Activated CD8-positive, alpha-beta memory T cell treated with anti-CD3 and anti-CD28 coated beads, Interleukin-2, amount 10 ng/mL, durations not matched to agents 7 days and 5 days (primary cell): ENCODE data around the gene HHATL. TPM values are rescaled to one million over a fixed set of nuclear protein-coding genes. Genes with fewer than 3 reads are reported as not detected.
A peak's percentile ranks its signal among the peaks of the same experiment; 100 is the strongest.

Experiments
- ATAC-seq: fragments of 150-1000 bp; cut with Tn5 transposase; one replicate; pipeline ENCODE4 v1.10.0; 2021; ENCODE audit warnings: moderate library complexity
- CTCF ChIA-PET: fragments of 350-600 bp; sonication (Branson Sonifier 250); formaldehyde crosslinking; loops from one replicate; lab custom pipeline; 2021; ENCODE audit warnings: antibody characterized with exemption; lab: Charles Lee
- DNase-seq: peaks from one replicate; pipeline ENCODE4 v3.0.0-alpha.2; 2020
- H3K27ac Mint-ChIP-seq: one replicate; pipeline ENCODE4 v1.8.0; 2021; ENCODE audit warnings: mild to moderate bottlenecking, mixed read lengths
- H3K27me3 Mint-ChIP-seq: one replicate; pipeline ENCODE4 v1.8.0; 2021; ENCODE audit warnings: mixed read lengths
- H3K36me3 Mint-ChIP-seq: one replicate; pipeline ENCODE4 v1.8.0; 2021; ENCODE audit warnings: mild to moderate bottlenecking, mixed read lengths
- H3K4me1 Mint-ChIP-seq: one replicate; pipeline ENCODE4 v1.8.0; 2021; ENCODE audit warnings: mixed read lengths
- H3K4me3 Mint-ChIP-seq: one replicate; pipeline ENCODE4 v1.8.0; 2021; ENCODE audit warnings: mild to moderate bottlenecking, moderate library complexity, mixed read lengths
- H3K9me3 Mint-ChIP-seq: one replicate; pipeline ENCODE4 v1.8.0; 2022; ENCODE audit warnings: low read depth, mixed read lengths
- total RNA-seq, 2 experiments: library from RNA; stranded (reverse); gene quantifications; one replicate each; pipeline ENCODE4 v1.2.3, GENCODE V29; 2021

The HHATL gene
- total RNA-seq, 2 experiments from 2014 or later = not detected

GRCh38 chr3:42672515-42672914 lies 30.1 kb downstream of the HHATL start:
- Mint-ChIP-seq H3K9me3 (peaks cover 2% of the 10 kb centered on the region), H3K4me1 (no peaks in the 10 kb centered on the region), H3K36me3 (no peaks in the 10 kb centered on the region), H3K27ac (no peak overlapping the region), H3K27me3 (peaks cover 3% of the 10 kb centered on the region), H3K4me3 (no peak overlapping the region)
- CTCF ChIA-PET = no interaction called here
- ATAC-seq = no peak
- DNase-seq = no peak

DNA sequence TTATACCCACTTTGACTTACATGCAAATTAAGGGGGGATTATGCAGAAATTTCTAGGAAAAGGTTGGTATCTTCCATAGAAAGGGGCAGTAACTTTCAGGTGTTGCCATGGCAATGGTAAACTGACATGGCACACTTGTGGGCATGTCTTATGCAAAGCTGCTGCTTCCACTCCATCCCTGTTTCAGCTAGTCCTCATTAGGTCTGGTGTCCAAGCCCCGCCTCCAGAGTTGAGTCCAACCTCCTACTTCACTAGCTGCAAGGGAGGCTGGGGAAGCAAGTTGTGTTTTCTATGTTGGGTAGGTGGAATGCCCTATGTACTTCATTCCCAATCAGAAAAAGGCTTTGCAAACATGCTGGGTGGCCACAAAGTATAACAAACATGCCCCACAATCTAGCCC lies 31.9 kb downstream of the HHATL start:
- peaks cover 3% of the 10 kb centered on the region for H3K27me3 Mint-ChIP-seq
- H3K36me3 Mint-ChIP-seq = no peaks in the 10 kb centered on the region
- H3K4me3 Mint-ChIP-seq = no peak overlapping the region
- no peak for DNase-seq
- CTCF ChIA-PET = no interaction called here
- no peak overlapping the region for H3K27ac Mint-ChIP-seq
- H3K9me3 Mint-ChIP-seq = no peaks in the 10 kb centered on the region
- no peaks in the 10 kb centered on the region for H3K4me1 Mint-ChIP-seq
- no peak for ATAC-seq

- no peak for DNase-seq
- H3K4me3 Mint-ChIP-seq = no peak overlapping the region
- peaks cover 3% of the 10 kb centered on the region for H3K27me3 Mint-ChIP-seq
- no peaks in the 10 kb centered on the region for H3K9me3 Mint-ChIP-seq
- no peaks in the 10 kb centered on the region for H3K4me1 Mint-ChIP-seq
- ATAC-seq = no peak
- no peaks in the 10 kb centered on the region for H3K36me3 Mint-ChIP-seq
- H3K27ac Mint-ChIP-seq = no peak overlapping the region
- CTCF ChIA-PET = no interaction called here
Observed at GRCh38 chr3:42670051-42670576, 32.5 kb downstream of the HHATL start.

DNA sequence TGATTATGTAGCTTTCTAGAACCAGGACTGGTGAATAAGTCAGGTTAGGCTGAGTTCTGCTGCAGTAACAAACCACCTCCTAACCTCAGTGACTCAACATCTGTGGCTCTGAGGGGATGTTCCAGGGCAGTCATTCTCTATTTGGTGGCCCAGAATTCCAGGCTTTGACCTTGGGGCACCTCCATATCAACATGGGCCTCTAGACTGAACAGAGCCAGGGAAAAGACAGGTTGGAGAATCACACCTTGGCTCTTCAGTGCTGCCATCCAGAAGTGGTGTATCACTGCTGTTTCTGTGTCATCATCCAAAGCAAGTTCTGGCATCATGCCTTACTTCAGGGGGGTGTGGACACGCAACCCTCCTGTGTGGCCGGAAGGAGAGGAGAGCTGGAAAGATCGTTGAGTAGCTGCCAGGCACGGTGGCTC lies 33.8 kb downstream of the HHATL start:
- ATAC-seq = no peak
- no peaks in the 10 kb centered on the region for H3K4me1 Mint-ChIP-seq
- DNase-seq = no peak
- H3K9me3 Mint-ChIP-seq = no peaks in the 10 kb centered on the region
- H3K36me3 Mint-ChIP-seq = no peaks in the 10 kb centered on the region
- H3K27me3 Mint-ChIP-seq = no peaks in the 10 kb centered on the region
- CTCF ChIA-PET = no interaction called here
- H3K27ac Mint-ChIP-seq = no peak overlapping the region
- H3K4me3 Mint-ChIP-seq = no peak overlapping the region

DNA sequence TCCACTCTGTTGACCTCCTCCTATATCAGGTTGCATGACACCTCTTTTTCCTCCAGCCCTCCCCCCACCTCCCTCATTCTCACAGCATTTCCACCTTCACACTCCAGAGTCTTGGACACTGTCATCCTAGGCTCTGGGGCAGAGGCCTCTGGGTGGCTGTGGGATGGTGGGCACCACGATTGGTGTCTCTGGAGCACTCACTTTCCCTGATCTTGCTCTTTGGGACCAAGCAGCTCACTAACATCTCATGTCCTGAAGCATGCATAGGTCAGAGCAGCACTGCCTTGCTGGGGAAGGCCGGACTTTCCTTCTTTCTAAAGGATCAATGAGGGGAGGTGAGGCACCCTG lies 34.2 kb downstream of the HHATL start:
- no peaks in the 10 kb centered on the region for H3K4me1 Mint-ChIP-seq
- DNase-seq (no peak), ATAC-seq (no peak)
- H3K4me3 Mint-ChIP-seq = no peak overlapping the region
- H3K27me3 Mint-ChIP-seq = no peaks in the 10 kb centered on the region
- CTCF ChIA-PET = no interaction called here
- H3K27ac Mint-ChIP-seq = no peak overlapping the region
- no peaks in the 10 kb centered on the region for H3K9me3 Mint-ChIP-seq
- H3K36me3 Mint-ChIP-seq = no peaks in the 10 kb centered on the region

DNA sequence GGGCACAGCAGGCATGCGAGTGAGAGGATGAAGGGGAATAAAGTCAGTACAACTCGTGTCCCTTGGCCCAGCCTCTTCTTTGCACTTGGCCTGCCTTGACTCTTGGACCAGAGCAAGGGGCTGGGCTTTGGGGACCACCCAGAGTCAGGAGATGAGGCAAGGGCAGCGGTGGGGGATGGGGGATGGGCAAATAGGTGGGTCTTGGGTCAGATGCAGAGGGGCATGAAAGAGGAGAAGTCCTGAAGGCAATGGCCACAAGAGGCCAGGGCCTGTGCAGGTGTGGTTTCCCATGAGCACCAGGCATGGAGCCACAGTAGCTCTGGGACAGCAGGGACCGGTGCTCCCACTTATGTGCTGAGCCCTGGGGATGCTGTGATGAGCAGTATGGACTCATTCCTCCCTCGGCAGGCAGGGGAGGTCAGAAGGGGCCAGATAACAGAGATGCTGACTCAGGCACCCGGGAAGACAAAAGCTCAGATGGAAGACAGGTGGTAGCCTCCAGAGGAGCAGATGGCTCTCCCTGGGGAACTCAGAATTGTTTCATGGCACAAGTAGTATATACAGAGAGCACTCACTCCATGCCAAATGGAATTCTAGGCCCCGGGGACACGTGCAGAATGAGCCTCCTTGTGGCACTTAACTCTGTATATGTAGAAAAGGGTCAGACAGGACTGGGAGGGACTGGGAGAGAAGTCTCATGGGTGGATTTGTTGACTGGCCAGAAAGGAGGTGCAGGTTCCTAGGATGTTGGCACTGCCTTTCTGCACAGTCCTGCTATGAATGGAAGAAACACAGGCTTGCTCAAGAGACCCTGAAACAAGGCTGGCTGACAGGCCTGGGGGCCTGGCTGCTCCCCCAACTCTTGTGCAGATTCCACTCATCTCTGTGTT lies 34.8 kb downstream of the HHATL start:
- ATAC-seq = no peak
- no peaks in the 10 kb centered on the region for H3K4me1 Mint-ChIP-seq
- no peaks in the 10 kb centered on the region for H3K36me3 Mint-ChIP-seq
- no peak overlapping the region for H3K4me3 Mint-ChIP-seq
- peak; percentile 35 for DNase-seq
- CTCF ChIA-PET = no interaction called here
- H3K27ac Mint-ChIP-seq = no peak overlapping the region
- no peaks in the 10 kb centered on the region for H3K27me3 Mint-ChIP-seq
- H3K9me3 Mint-ChIP-seq = no peaks in the 10 kb centered on the region

DNA sequence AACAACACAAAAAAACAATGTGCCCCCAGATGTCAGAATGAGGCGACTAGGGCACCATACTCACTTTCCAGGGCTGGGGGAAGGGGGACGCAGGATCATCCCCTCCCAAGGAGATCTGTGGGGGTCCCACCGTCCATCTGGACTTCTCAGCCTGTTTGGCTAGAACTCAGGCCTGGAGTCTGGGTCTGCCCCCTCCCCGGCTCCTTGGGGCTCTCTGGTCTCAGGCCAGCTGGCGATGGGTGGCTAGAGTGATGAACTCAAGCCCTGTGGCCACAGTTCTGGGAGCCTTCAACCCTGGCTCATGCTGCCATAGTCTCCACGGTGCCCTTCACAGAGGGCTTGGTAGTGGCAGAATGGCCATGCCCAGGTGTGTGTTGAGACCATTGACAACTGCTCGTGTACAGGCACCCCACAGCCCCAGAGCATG lies 35.5 kb downstream of the HHATL start:
- H3K4me1 Mint-ChIP-seq = no peaks in the 10 kb centered on the region
- no peaks in the 10 kb centered on the region for H3K9me3 Mint-ChIP-seq
- H3K36me3 Mint-ChIP-seq = no peaks in the 10 kb centered on the region
- H3K27ac Mint-ChIP-seq = no peak overlapping the region
- DNase-seq (peak; percentile 15), ATAC-seq (no peak)
- no peaks in the 10 kb centered on the region for H3K27me3 Mint-ChIP-seq
- no peak overlapping the region for H3K4me3 Mint-ChIP-seq
- CTCF ChIA-PET = no interaction called here

DNA sequence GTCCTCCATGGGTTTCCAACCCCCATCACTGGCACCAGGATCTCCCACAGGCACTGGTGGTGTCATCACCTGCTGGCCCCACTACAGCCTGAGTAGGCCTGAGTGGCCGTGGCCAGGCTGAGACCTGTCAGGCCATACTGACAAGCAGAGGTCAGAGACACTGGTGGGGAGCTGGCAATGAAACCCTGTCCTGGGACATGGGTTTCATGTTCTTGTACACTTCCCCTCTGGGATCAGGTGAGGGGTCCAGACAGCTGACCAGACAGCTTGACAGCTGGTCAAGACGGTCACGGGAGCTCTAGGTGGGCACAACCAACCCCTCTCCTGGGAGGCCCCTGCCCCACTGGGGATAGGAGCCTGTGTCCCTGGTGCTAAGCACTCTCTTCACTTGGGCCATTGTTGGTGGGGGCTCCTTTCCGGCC lies 36.0 kb downstream of the HHATL start:
- H3K27ac Mint-ChIP-seq = no peak overlapping the region
- no peaks in the 10 kb centered on the region for H3K36me3 Mint-ChIP-seq
- no peak overlapping the region for H3K4me3 Mint-ChIP-seq
- no peaks in the 10 kb centered on the region for H3K9me3 Mint-ChIP-seq
- H3K4me1 Mint-ChIP-seq = no peaks in the 10 kb centered on the region
- DNase-seq (peak; percentile 31), ATAC-seq (no peak)
- H3K27me3 Mint-ChIP-seq = no peaks in the 10 kb centered on the region
- CTCF ChIA-PET = no interaction called here

DNA sequence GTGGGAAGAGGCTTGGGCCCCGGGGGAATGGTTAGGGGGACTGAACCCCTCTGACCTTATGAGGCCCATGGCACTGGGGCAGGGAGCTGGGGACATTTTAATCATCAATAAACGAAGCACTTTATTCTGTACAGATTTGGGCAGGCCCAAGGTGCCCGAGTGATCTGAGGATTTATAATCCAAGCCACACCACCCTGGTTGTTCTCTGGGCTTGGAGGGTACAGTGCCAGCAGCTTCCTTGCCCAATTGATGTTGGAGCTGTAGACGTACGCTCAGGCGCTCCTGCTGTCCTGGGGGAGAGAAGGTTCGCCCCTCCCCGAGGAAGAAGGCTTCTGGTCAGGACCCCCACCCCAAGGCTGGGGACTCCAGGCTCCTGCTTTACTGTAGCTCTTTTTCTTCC lies 36.6 kb downstream of the HHATL start:
- Mint-ChIP-seq H3K4me3 (no peak overlapping the region), H3K27ac (no peak overlapping the region), H3K36me3 (no peaks in the 10 kb centered on the region), H3K4me1 (no peaks in the 10 kb centered on the region), H3K9me3 (no peaks in the 10 kb centered on the region), H3K27me3 (no peaks in the 10 kb centered on the region)
- DNase-seq (peak; percentile 34), ATAC-seq (no peak)
- CTCF ChIA-PET = no interaction called here

GRCh38 chr3:42665050-42665878 lies 37.3 kb downstream of the HHATL start:
- Mint-ChIP-seq H3K27ac (no peak overlapping the region), H3K9me3 (no peaks in the 10 kb centered on the region), H3K4me3 (no peak overlapping the region), H3K4me1 (no peaks in the 10 kb centered on the region), H3K36me3 (no peaks in the 10 kb centered on the region), H3K27me3 (no peaks in the 10 kb centered on the region)
- ATAC-seq (no peak), DNase-seq (peak; percentile 19)
- CTCF ChIA-PET = no interaction called here

GRCh38 chr3:42664438-42664803 lies 38.2 kb downstream of the HHATL start:
- H3K27ac Mint-ChIP-seq = no peak overlapping the region
- CTCF ChIA-PET = interaction anchor here (1.0 kb wide), 1 partner anchor 33 kb away, joined by 3 read pairs; no protein-coding TSS in a partner anchor
- DNase-seq = no peak

DNA sequence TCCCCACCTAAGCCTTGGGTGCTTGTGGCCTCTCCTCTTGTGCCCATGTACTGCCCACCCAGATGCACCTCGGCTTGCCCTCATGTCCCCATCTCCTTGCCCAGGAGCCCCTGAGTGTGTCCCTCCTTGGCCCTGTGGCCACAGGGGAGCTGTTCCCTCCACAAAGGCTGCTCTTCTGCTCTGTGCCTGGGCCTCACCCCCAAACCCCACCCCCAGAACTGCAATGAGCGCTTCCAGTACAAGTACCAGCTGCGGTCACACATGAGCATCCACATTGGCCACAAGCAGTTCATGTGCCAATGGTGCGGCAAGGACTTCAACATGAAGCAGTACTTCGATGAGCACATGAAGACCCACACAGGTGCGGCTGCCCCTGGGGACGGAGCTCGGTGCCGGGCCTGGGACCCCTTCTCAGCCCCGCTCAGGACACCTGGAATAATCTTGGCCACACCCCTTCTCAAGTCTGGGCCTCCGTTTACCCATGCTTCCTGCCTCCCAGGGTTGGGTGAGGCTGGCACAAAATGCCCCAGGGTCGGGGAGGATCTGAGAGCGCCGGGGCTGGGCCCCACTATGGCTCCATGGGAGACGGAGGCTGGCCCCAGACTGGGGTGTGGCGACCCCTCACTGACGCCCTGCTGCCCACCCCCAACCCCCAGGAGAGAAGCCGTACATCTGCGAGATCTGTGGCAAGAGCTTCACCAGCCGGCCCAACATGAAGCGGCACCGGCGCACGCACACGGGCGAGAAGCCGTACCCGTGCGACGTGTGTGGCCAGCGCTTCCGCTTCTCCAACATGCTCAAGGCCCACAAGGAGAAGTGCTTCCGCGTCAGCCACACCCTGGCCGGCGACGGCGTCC lies 38.8 kb downstream of the HHATL start:
- CTCF ChIA-PET = interaction anchor here (1.0 to 3.7 kb wide), 2 partner anchors 34 to 82 kb away, joined by 3 to 15 read pairs; no protein-coding TSS in a partner anchor
- H3K27ac Mint-ChIP-seq = no peak overlapping the region
- no peaks in the 10 kb centered on the region for H3K36me3 Mint-ChIP-seq
- no peaks in the 10 kb centered on the region for H3K27me3 Mint-ChIP-seq
- no peak overlapping the region for H3K4me3 Mint-ChIP-seq
- no peak for ATAC-seq
- H3K4me1 Mint-ChIP-seq = no peaks in the 10 kb centered on the region
- no peak for DNase-seq
- H3K9me3 Mint-ChIP-seq = no peaks in the 10 kb centered on the region

More at GRCh38 chr3:42664438-42664803, 38.2 kb downstream of the HHATL start:
- Mint-ChIP-seq H3K9me3 (no peaks in the 10 kb centered on the region), H3K27me3 (no peaks in the 10 kb centered on the region), H3K36me3 (no peaks in the 10 kb centered on the region), H3K4me3 (no peak overlapping the region), H3K4me1 (no peaks in the 10 kb centered on the region)
- ATAC-seq = no peak
